Measurements from ENCODE around the gene LYST.

DNA sequence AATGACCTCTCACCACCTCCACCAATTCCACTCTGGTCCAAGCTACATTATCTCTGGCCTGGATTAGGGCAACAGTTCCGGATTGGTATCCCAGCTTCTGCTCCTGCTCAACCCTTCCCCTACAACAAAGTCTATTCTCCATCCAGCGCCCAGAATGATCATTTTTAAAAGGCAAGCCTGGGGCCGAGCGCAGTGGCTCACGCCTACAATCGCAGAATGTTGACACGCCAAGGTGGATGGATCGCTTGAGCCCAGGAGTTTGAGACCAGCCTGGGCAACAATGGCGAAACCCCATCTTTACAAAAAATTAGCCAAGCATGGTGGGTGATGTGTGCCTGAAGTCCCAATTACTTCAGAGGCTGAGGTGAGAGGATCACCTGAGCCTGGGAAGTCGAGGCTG is 2.2 kb downstream of the LYST start:
- TF ChIP-seq, protein P1, sequence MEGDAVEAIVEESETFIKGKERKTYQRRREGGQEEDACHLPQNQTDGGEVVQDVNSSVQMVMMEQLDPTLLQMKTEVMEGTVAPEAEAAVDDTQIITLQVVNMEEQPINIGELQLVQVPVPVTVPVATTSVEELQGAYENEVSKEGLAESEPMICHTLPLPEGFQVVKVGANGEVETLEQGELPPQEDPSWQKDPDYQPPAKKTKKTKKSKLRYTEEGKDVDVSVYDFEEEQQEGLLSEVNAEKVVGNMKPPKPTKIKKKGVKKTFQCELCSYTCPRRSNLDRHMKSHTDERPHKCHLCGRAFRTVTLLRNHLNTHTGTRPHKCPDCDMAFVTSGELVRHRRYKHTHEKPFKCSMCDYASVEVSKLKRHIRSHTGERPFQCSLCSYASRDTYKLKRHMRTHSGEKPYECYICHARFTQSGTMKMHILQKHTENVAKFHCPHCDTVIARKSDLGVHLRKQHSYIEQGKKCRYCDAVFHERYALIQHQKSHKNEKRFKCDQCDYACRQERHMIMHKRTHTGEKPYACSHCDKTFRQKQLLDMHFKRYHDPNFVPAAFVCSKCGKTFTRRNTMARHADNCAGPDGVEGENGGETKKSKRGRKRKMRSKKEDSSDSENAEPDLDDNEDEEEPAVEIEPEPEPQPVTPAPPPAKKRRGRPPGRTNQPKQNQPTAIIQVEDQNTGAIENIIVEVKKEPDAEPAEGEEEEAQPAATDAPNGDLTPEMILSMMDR (conservative IDR thresholded peaks at IDR 0.05; ENCODE audit: low read depth, low read length) = no peak
- no peak for TF ChIP-seq EZH2phosphoT487 (IDR thresholded peaks at IDR 0.05; ENCODE audit: borderline replicate concordance, low read length)
